HCT116 (cell line): ENCODE measurements around the gene FSHR. TPM values are rescaled to one million over a fixed set of nuclear protein-coding genes. Genes with fewer than 3 reads are reported as not detected.

Experiments used
- ATAC-seq: fragments of 200-7000 bp; cut with Tn5 transposase; 2 replicates; pipeline ENCODE4 v1.9.1; 2020; ENCODE audit warnings: mild to moderate bottlenecking, moderate library complexity
- BruUV-seq: library from RNA; stranded (reverse); fragments of 400-500 nt; replicated peaks from 2 replicates; lab custom pipeline; 2021; lab: Mats Ljungman, UMichigan
- CTCF ChIA-PET: fragments of 300-600 bp; sonication (Branson Sonifier 250); formaldehyde crosslinking; loops from one replicate; lab custom pipeline; 2021; ENCODE audit warnings: antibody characterized with exemption; lab: Charles Lee
- POLR2A ChIA-PET: fragments of 300-600, 350-600 bp; sonication (Branson Sonifier 250); formaldehyde crosslinking; loops from one replicate; lab custom pipeline; 2021; ENCODE audit warnings: antibody characterized with exemption; lab: Charles Lee
- RAD21 ChIA-PET, 2 experiments: fragments of 300-600 bp; sonication (Branson Sonifier 250); formaldehyde crosslinking; loops; one replicate each; lab custom pipeline; 2023; ENCODE audit warnings: low total read pairs in 2 of 2; ENCODE audit not compliant: uncharacterized antibody in 2 of 2, unreplicated experiment in 2 of 2, low non-redundant PET in 1 of 2; lab: Charles Lee
- DNase-seq: peaks from one replicate; pipeline ENCODE4 v3.0.0-alpha.2; 2010; ENCODE audit warnings: low read depth, low spot score
- H2AFZ ChIP-seq: fragments of 200-600 bp; shearing (Covaris generic), sonication (generic); 2 replicates; pipeline ENCODE4 v1.6.1; 2017; ENCODE audit warnings: low read depth, mixed run types, mixed read lengths, antibody characterized with exemption, low read length; ENCODE audit not compliant: poor library complexity, severe bottlenecking
- H3K27ac ChIP-seq: 2 replicates; pipeline ENCODE4 v1.5.1; 2012; ENCODE audit warnings: low read depth, low read length
- H3K27me3 ChIP-seq: fragments of 200-600 bp; sonication (generic); 2 replicates; pipeline ENCODE4 v1.6.1; 2016; ENCODE audit warnings: mixed run types, low read length, mixed read lengths; ENCODE audit not compliant: insufficient read depth
- H3K36me3 ChIP-seq, 2 experiments: fragments of 200-500 bp in 1 of 2; fragments of 200-600 bp in 1 of 2; sonication (Bioruptor generic) in 1 of 2; sonication (generic) in 1 of 2; 2 replicates each; pipeline versions ENCODE4 v1.5.1 to v1.6.1; 2014 to 2016; ENCODE audit warnings: low read length in 2 of 2, inconsistent platforms in 1 of 2, mixed read lengths in 1 of 2, mixed run types in 1 of 2; ENCODE audit not compliant: insufficient read depth in 2 of 2, control insufficient read depth in 1 of 2
- H3K4me1 ChIP-seq, 2 experiments: fragments of 200-600 bp in 1 of 2; sonication (generic) in 1 of 2; 2 replicates each; pipeline versions ENCODE4 v1.5.1 to v1.6.1; 2012 to 2017; ENCODE audit warnings: low read length in 2 of 2, inconsistent platforms in 1 of 2, mild to moderate bottlenecking in 1 of 2, mixed read lengths in 1 of 2, mixed run types in 1 of 2, moderate library complexity in 1 of 2; ENCODE audit not compliant: insufficient read depth in 2 of 2, control insufficient read depth in 1 of 2
- H3K4me2 ChIP-seq: fragments of 200-600 bp; sonication (generic); 2 replicates; pipeline ENCODE4 v1.6.1; 2017; ENCODE audit warnings: mixed run types, low read length, mixed read lengths
- H3K4me3 ChIP-seq, 2 experiments: fragments of 200-600 bp in 1 of 2; sonication (generic) in 1 of 2; replicated peaks in 1 of 2; 2 replicates each; pipeline ENCODE4 v1.5.1; 2011 to 2016; ENCODE audit warnings: low read length in 2 of 2, control low read depth in 1 of 2, low read depth in 1 of 2, mild to moderate bottlenecking in 1 of 2, mixed read lengths in 1 of 2, mixed run types in 1 of 2
- H3K79me2 ChIP-seq: fragments of 200-600 bp; sonication (generic); 2 replicates; pipeline ENCODE4 v1.6.1; 2017; ENCODE audit warnings: mild to moderate bottlenecking, mixed run types, low read length, moderate library complexity, mixed read lengths; ENCODE audit not compliant: insufficient read depth
- H3K9ac ChIP-seq: fragments of 200-600 bp; sonication (generic); 2 replicates; pipeline ENCODE4 v1.6.1; 2016; ENCODE audit warnings: low read length, mixed read lengths
- H3K9me2 ChIP-seq: fragments of 200-600 bp; sonication (generic), shearing (Covaris generic); 2 replicates; pipeline ENCODE4 v1.6.1; 2017; ENCODE audit warnings: mixed run types, mild to moderate bottlenecking, moderate library complexity; ENCODE audit not compliant: insufficient read depth
- H3K9me3 ChIP-seq, 2 experiments: fragments of 200-500 bp in 1 of 2; fragments of 200-600 bp in 1 of 2; sonication (Bioruptor generic) in 1 of 2; sonication (generic) in 1 of 2; 2 replicates each; pipeline ENCODE4 v1.6.1; 2014 to 2017; ENCODE audit warnings: low read length in 2 of 2, mixed read lengths in 2 of 2, inconsistent platforms in 1 of 2, low read depth in 1 of 2, mild to moderate bottlenecking in 1 of 2, mixed run types in 1 of 2, moderate library complexity in 1 of 2; ENCODE audit not compliant: control insufficient read depth in 1 of 2, insufficient read depth in 1 of 2
- H4K20me1 ChIP-seq: fragments of 200-600 bp; sonication (generic), shearing (Covaris generic); 2 replicates; pipeline ENCODE4 v1.6.1; 2017; ENCODE audit warnings: mixed run types, mild to moderate bottlenecking, moderate library complexity; ENCODE audit not compliant: insufficient read depth
- CBX3 ChIP-seq: IDR thresholded peaks from 2 replicates; pipeline ENCODE4 v1.6.1; 2012; ENCODE audit warnings: low read depth
- CEBPB ChIP-seq: IDR thresholded peaks from 2 replicates; pipeline ENCODE4 v1.6.1; 2012; ENCODE audit warnings: low read depth
- EGR1 ChIP-seq: IDR thresholded peaks from 2 replicates; pipeline ENCODE4 v1.6.1; 2012; ENCODE audit warnings: low read depth
- ELF1 ChIP-seq: IDR thresholded peaks from 2 replicates; pipeline ENCODE4 v1.6.1; 2012; ENCODE audit warnings: low read depth, borderline replicate concordance
- EZH2 ChIP-seq: fragments of 200-600 bp; sonication (generic); IDR thresholded peaks from 2 replicates; pipeline ENCODE4 v1.6.1; 2017; ENCODE audit warnings: antibody characterized with exemption, mixed run types
- JUND ChIP-seq: IDR thresholded peaks from 2 replicates; pipeline ENCODE4 v1.6.1; 2012
- POLR2A ChIP-seq: IDR thresholded peaks from 2 replicates; pipeline ENCODE4 v1.7.0; 2011; ENCODE audit warnings: borderline replicate concordance; ENCODE audit not compliant: insufficient read depth, insufficient read length; ENCODE audit errors: extremely low read depth
- POLR2AphosphoS5 ChIP-seq: IDR thresholded peaks from 2 replicates; pipeline ENCODE4 v1.6.1; 2011; ENCODE audit warnings: mild to moderate bottlenecking, low read depth, low read length, moderate library complexity
- RAD21 ChIP-seq: IDR thresholded peaks from 2 replicates; pipeline ENCODE4 v1.6.1; 2012; ENCODE audit warnings: low read depth, mild to moderate bottlenecking
- SIN3A ChIP-seq: IDR thresholded peaks from 2 replicates; pipeline ENCODE4 v1.6.1; 2012; ENCODE audit warnings: low read depth
- SP1 ChIP-seq: IDR thresholded peaks from 2 replicates; pipeline ENCODE4 v1.6.1; 2012; ENCODE audit warnings: low read depth
- SRF ChIP-seq: IDR thresholded peaks from 2 replicates; pipeline ENCODE4 v1.6.1; 2012; ENCODE audit warnings: low read depth
- TCF7L2 ChIP-seq: IDR thresholded peaks from 2 replicates; pipeline ENCODE4 v1.7.0; 2011; ENCODE audit warnings: borderline replicate concordance, inconsistent platforms; ENCODE audit not compliant: insufficient read depth, insufficient read length; ENCODE audit errors: extremely low read depth
- YY1 ChIP-seq: IDR thresholded peaks from 2 replicates; pipeline ENCODE4 v1.6.1; 2011; ENCODE audit warnings: low read length, low read depth, moderate library complexity, mild to moderate bottlenecking; ENCODE audit not compliant: insufficient replicate concordance; ENCODE audit errors: extremely low read depth
- ZFX ChIP-seq: fragments of 450-650 bp; IDR thresholded peaks from 2 replicates; pipeline ENCODE4 v1.6.1; 2017
- intact Hi-C: fragments of 100-400 bp; cut with micrococcal nuclease; formaldehyde crosslinking; loops from 2 replicates; pipeline ENCODE4 v1.10.0; 2022
- total RNA-seq: library from RNA; stranded (reverse); gene quantifications from one replicate; pipeline ENCODE4 v1.2.1, GENCODE V29; 2021; ENCODE audit not compliant: unreplicated experiment
- TF ChIP-seq, protein P1 (sequence below): IDR thresholded peaks from 2 replicates; pipeline ENCODE4 v1.6.1; 2012
- TF ChIP-seq, protein P2 (sequence below): IDR thresholded peaks from 2 replicates; pipeline ENCODE4 v1.6.1; 2012; ENCODE audit warnings: low read depth
- TF ChIP-seq, protein P3 (sequence below), 3 experiments: fragments of 200-600 bp in 1 of 3; sonication (generic) in 1 of 3; IDR thresholded peaks in 2 of 3; conservative IDR thresholded peaks in 1 of 3; 2 replicates each; pipeline ENCODE4 v1.5.1; 2012 to 2017; ENCODE audit warnings: low read depth in 2 of 3, low read length in 2 of 3, antibody characterized with exemption in 1 of 3, borderline replicate concordance in 1 of 3, control low read depth in 1 of 3, mild to moderate bottlenecking in 1 of 3, mixed read lengths in 1 of 3, mixed run types in 1 of 3, moderate library complexity in 1 of 3; ENCODE audit not compliant: insufficient read depth in 1 of 3

Gene FSHR
- total RNA-seq, 1 experiment from 2014 or later, result not detected

DNA sequence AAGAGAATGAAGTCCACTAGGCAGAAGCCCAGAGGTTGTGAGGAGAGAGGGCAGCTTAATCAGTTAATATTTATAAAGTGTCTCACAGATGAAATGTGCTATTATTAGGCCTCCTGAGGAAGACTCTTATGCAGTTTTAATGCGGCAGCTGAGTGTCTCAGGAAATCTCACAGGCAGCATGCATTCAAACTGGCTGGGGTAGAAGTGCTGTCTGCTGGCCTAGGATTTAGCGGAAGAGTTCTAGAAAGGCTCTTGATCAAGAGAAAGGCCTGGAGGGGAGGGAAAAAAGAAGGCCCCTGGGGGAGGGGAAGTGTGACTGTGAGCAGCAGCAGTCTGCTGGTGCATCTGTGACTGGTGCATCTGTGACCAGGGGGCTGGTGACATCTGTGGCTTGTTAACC is 133.0 kb downstream of the FSHR start:
- POLR2A ChIA-PET, result no interaction called here

DNA sequence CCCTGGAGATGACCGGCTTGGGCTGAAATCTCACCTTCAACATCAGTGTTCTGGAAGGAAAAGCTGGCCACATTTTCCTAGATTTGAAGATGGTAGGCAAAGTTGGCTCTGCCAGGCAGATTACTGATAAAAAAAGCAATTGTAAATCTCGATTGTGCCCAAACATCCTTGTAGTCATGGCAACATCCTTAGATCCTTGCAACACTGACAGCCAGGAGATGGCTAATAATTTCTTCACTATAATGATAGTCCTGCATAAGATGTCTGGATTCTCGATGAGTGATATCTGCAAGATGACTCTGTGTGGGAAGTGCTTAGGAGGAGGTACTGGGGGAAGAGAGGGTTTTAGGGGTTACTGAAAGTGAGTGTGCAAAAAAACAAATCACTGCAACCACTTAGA is 149.1 kb downstream of the FSHR start:
- H3K4me1 ChIP-seq, result no peaks in the 10 kb centered on the region
- no peak overlapping the region for H3K9ac ChIP-seq
- H3K36me3 ChIP-seq, result no peaks in the 10 kb centered on the region
- ATAC-seq (no peak), DNase-seq (no peak)
- H3K79me2 ChIP-seq, result no peaks in the 10 kb centered on the region
- no TSS peak for BruUV-seq
- H3K4me3 ChIP-seq, result no peak overlapping the region
- intact Hi-C loops, result no loop called here
- CTCF ChIA-PET, result no interaction called here
- no peaks in the 10 kb centered on the region for H3K27me3 ChIP-seq
- no peak overlapping the region for H2AFZ ChIP-seq
- H4K20me1 ChIP-seq, result no peaks in the 10 kb centered on the region
- POLR2A ChIA-PET, result no interaction called here
- no peaks in the 10 kb centered on the region for H3K9me3 ChIP-seq
- H3K4me2 ChIP-seq, result no peak overlapping the region
- no peaks in the 10 kb centered on the region for H3K9me2 ChIP-seq
- RAD21 ChIA-PET, result no interaction called here
- no peak overlapping the region for H3K27ac ChIP-seq
- TF ChIP-seq, protein P1, sequence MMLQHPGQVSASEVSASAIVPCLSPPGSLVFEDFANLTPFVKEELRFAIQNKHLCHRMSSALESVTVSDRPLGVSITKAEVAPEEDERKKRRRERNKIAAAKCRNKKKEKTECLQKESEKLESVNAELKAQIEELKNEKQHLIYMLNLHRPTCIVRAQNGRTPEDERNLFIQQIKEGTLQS, result no peak
- TF ChIP-seq ZFX, result no peak
- no peak for TF ChIP-seq SP1
- TF ChIP-seq CEBPB, result no peak
- TF ChIP-seq POLR2A, result no peak
- TF ChIP-seq YY1, result no peak
- TF ChIP-seq EGR1, result no peak
- no peak for TF ChIP-seq JUND
- TF ChIP-seq, protein P2, sequence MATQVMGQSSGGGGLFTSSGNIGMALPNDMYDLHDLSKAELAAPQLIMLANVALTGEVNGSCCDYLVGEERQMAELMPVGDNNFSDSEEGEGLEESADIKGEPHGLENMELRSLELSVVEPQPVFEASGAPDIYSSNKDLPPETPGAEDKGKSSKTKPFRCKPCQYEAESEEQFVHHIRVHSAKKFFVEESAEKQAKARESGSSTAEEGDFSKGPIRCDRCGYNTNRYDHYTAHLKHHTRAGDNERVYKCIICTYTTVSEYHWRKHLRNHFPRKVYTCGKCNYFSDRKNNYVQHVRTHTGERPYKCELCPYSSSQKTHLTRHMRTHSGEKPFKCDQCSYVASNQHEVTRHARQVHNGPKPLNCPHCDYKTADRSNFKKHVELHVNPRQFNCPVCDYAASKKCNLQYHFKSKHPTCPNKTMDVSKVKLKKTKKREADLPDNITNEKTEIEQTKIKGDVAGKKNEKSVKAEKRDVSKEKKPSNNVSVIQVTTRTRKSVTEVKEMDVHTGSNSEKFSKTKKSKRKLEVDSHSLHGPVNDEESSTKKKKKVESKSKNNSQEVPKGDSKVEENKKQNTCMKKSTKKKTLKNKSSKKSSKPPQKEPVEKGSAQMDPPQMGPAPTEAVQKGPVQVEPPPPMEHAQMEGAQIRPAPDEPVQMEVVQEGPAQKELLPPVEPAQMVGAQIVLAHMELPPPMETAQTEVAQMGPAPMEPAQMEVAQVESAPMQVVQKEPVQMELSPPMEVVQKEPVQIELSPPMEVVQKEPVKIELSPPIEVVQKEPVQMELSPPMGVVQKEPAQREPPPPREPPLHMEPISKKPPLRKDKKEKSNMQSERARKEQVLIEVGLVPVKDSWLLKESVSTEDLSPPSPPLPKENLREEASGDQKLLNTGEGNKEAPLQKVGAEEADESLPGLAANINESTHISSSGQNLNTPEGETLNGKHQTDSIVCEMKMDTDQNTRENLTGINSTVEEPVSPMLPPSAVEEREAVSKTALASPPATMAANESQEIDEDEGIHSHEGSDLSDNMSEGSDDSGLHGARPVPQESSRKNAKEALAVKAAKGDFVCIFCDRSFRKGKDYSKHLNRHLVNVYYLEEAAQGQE, result no peak
- TF ChIP-seq ELF1, result no peak
- no peak for TF ChIP-seq SIN3A
- TF ChIP-seq CBX3, result no peak

More for the DNA sequence above, 133.0 kb downstream of the FSHR start:
- Histone ChIP-seq H3K79me2 (no peaks in the 10 kb centered on the region), H3K36me3 (no peaks in the 10 kb centered on the region), H3K4me3 (no peak overlapping the region), H3K4me1 (no peaks in the 10 kb centered on the region), H3K9me2 (no peaks in the 10 kb centered on the region), H4K20me1 (no peaks in the 10 kb centered on the region), H3K27ac (no peak overlapping the region), H2AFZ (no peak overlapping the region), H3K4me2 (no peak overlapping the region), H3K9me3 (no peaks in the 10 kb centered on the region), H3K9ac (no peak overlapping the region), H3K27me3 (no peaks in the 10 kb centered on the region)
- DNase-seq (no peak), ATAC-seq (no peak)
- BruUV-seq, result no TSS peak
- CTCF ChIA-PET, result no interaction called here
- RAD21 ChIA-PET, result no interaction called here
- TF ChIP-seq, protein P3, sequence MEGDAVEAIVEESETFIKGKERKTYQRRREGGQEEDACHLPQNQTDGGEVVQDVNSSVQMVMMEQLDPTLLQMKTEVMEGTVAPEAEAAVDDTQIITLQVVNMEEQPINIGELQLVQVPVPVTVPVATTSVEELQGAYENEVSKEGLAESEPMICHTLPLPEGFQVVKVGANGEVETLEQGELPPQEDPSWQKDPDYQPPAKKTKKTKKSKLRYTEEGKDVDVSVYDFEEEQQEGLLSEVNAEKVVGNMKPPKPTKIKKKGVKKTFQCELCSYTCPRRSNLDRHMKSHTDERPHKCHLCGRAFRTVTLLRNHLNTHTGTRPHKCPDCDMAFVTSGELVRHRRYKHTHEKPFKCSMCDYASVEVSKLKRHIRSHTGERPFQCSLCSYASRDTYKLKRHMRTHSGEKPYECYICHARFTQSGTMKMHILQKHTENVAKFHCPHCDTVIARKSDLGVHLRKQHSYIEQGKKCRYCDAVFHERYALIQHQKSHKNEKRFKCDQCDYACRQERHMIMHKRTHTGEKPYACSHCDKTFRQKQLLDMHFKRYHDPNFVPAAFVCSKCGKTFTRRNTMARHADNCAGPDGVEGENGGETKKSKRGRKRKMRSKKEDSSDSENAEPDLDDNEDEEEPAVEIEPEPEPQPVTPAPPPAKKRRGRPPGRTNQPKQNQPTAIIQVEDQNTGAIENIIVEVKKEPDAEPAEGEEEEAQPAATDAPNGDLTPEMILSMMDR (IDR thresholded peaks at IDR 0.05 in 2 of 3, conservative IDR thresholded peaks at IDR 0.05 in 1 of 3; ENCODE audit: borderline replicate concordance in 1 of 3, insufficient read depth in 1 of 3, low read depth in 2 of 3, low read length in 2 of 3), result no peak
- TF ChIP-seq YY1, result no peak
- TF ChIP-seq TCF7L2, result no peak
- no peak for TF ChIP-seq EZH2
- TF ChIP-seq CEBPB, result no peak
- no peak for TF ChIP-seq POLR2AphosphoS5
- no peak for TF ChIP-seq RAD21
- no peak for TF ChIP-seq SRF
- no peak for TF ChIP-seq JUND
- TF ChIP-seq EGR1, result no peak
- intact Hi-C loops, result no loop called here
